ENCODE data around the gene VWF.
"Not testable (repeated sequence)": the region's sequence is repeated elsewhere in the genome, so short reads cannot be mapped to it uniquely, and the experiment has no call there.

Gene VWF

GRCh38 chr12:6124411-6125309 is at the start of gene VWF:
Gene VWF, minus strand, starts transcription at chr12:6124670. Its CDS starts 1,474 bp downstream, at chr12:6123196.
- Histone ChIP-seq H2AFZ (ENCODE audit: low read depth, low read length) (no peak within 1 kb of the TSS), H3K9me3 (ENCODE audit: low read length) (no peaks in the 10 kb centered on the region), H3K27me3 (ENCODE audit: insufficient read depth, low read length) (peaks cover 7% of the 10 kb centered on the region), H3K4me3 (ENCODE audit: low read length) (no peak within 1 kb of the TSS), H3K4me1 (ENCODE audit: insufficient read depth, low read length) (no peaks in the 10 kb centered on the region), H3K36me3 (ENCODE audit: insufficient read depth, low read length) (no peaks in the 10 kb centered on the region)

DNA sequence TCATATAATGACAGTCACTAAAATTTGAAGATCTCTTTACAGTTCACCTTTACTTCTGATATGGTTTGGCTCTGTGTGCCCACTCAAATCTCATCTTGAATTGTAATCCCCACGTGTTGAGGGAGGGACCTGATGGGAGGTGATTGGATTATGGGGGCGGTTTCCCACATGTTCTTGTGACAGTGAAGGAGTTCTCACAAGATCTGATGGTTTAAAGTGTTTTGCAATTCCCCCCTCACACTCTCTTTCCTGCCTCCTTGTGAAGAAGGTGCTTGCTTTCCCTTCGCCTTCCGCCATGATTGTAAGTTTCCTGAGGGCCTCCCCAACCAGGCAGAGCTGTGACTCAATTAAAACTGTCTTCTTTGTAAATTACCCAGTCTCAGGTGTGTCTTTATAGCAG is 48.4 kb upstream of the VWF start:
- H2AFZ ChIP-seq (ENCODE audit: low read depth, low read length) = no peak overlapping the region
- no peaks in the 10 kb centered on the region for H3K36me3 ChIP-seq (ENCODE audit: insufficient read depth, low read length)
- H3K4me1 ChIP-seq (ENCODE audit: insufficient read depth, low read length) = no peaks in the 10 kb centered on the region
- no peak overlapping the region for H3K4me3 ChIP-seq (ENCODE audit: low read length)
- peaks cover 2% of the 10 kb centered on the region for H3K9me3 ChIP-seq (ENCODE audit: low read length)
- H3K27me3 ChIP-seq (ENCODE audit: insufficient read depth, low read length) = no peaks in the 10 kb centered on the region

GRCh38 chr12:6172086-6172485 is 47.6 kb upstream of the VWF start:
- Histone ChIP-seq H3K9me3 (ENCODE audit: low read length) (peaks cover 2% of the 10 kb centered on the region), H3K36me3 (ENCODE audit: insufficient read depth, low read length) (no peaks in the 10 kb centered on the region), H3K4me3 (ENCODE audit: low read length) (no peak overlapping the region), H3K4me1 (ENCODE audit: insufficient read depth, low read length) (no peaks in the 10 kb centered on the region), H2AFZ (ENCODE audit: low read depth, low read length) (no peak overlapping the region), H3K27me3 (ENCODE audit: insufficient read depth, low read length) (no peaks in the 10 kb centered on the region)

GRCh38 chr12:6171409-6172015 is 47.0 kb upstream of the VWF start:
- Histone ChIP-seq H3K36me3 (ENCODE audit: insufficient read depth, low read length) (no peaks in the 10 kb centered on the region), H3K9me3 (ENCODE audit: low read length) (peaks cover 2% of the 10 kb centered on the region), H3K4me3 (ENCODE audit: low read length) (no peak overlapping the region), H3K27me3 (ENCODE audit: insufficient read depth, low read length) (no peaks in the 10 kb centered on the region), H3K4me1 (ENCODE audit: insufficient read depth, low read length) (no peaks in the 10 kb centered on the region), H2AFZ (ENCODE audit: low read depth, low read length) (no peak overlapping the region)

- H3K4me3 ChIP-seq (ENCODE audit: low read length) = no peak overlapping the region
- no peaks in the 10 kb centered on the region for H3K36me3 ChIP-seq (ENCODE audit: insufficient read depth, low read length)
These were observed 43.1 kb upstream of the VWF start for GRCh38 chr12:6167327-6168280.

GRCh38 chr12:6166808-6167207 is 42.3 kb upstream of the VWF start:
- no peaks in the 10 kb centered on the region for H3K36me3 ChIP-seq (ENCODE audit: insufficient read depth, low read length)
- no peak overlapping the region for H3K4me3 ChIP-seq (ENCODE audit: low read length)
- H3K27me3 ChIP-seq (ENCODE audit: insufficient read depth, low read length) = no peaks in the 10 kb centered on the region
- H3K4me1 ChIP-seq (ENCODE audit: insufficient read depth, low read length) = no peaks in the 10 kb centered on the region
- H2AFZ ChIP-seq (ENCODE audit: low read depth, low read length) = no peak overlapping the region
- no peaks in the 10 kb centered on the region for H3K9me3 ChIP-seq (ENCODE audit: low read length)

More at GRCh38 chr12:6167327-6168280, 43.1 kb upstream of the VWF start:
- Histone ChIP-seq H3K9me3 (ENCODE audit: low read length) (peaks cover 2% of the 10 kb centered on the region), H3K27me3 (ENCODE audit: insufficient read depth, low read length) (no peaks in the 10 kb centered on the region), H2AFZ (ENCODE audit: low read depth, low read length) (no peak overlapping the region), H3K4me1 (ENCODE audit: insufficient read depth, low read length) (no peaks in the 10 kb centered on the region)

DNA sequence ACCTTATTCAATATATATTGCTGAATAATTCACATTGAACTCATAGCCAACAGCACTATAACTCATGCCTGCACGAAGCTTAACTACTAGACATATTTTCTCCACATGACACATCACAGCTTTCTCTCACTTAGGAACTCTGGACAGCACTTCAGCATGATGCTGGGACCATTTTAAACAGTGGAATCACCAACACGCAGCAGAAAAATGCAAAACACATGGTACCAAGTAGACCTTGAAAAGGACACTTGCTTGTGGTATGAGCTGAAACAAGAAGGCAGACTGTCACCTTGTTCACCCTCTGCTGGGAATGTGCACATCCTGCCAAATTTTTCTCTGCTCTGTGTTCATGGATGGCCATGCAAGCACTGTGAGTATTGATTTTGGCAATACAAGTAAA is 40.9 kb upstream of the VWF start:
- Histone ChIP-seq H3K27me3 (ENCODE audit: insufficient read depth, low read length) (peaks cover 2% of the 10 kb centered on the region), H3K36me3 (ENCODE audit: insufficient read depth, low read length) (no peaks in the 10 kb centered on the region), H2AFZ (ENCODE audit: low read depth, low read length) (no peak overlapping the region), H3K4me3 (ENCODE audit: low read length) (no peak overlapping the region), H3K9me3 (ENCODE audit: low read length) (no peaks in the 10 kb centered on the region), H3K4me1 (ENCODE audit: insufficient read depth, low read length) (no peaks in the 10 kb centered on the region)

DNA sequence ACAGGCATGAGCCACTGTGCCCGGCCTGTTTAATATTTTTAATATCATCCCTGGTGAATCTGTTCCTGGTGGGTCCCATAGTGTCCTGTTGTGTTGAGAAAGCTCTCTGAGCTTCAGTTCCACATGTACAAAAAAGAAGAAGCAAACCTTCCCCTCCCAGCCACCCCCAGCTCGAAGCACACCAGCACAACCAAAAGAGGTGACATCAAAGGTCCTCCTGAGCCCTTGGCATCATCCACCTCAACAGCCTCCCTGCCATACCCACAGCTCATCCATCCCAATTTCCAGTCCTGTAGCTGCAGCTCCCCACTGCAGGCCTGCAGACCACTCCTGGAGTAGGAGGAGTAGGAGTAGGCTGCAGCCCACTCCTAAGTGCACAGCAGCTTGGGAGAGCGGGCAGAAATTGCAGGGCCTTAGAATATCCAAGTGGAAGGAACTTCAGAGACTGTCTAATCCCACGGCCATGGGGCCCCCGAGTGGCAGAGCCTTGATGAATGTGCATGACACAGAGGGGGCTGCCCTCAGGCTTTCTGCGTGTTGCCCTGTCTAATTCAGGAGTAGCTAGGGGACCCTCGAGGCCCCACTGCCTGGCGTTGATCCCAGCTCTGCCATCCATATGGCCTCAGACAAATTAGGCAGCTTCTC is 39.1 kb upstream of the VWF start:
- no peak overlapping the region for H2AFZ ChIP-seq (ENCODE audit: low read depth, low read length)
- H3K27me3 ChIP-seq (ENCODE audit: insufficient read depth, low read length) = peaks cover 2% of the 10 kb centered on the region
- no peak overlapping the region for H3K4me3 ChIP-seq (ENCODE audit: low read length)
- no peaks in the 10 kb centered on the region for H3K4me1 ChIP-seq (ENCODE audit: insufficient read depth, low read length)
- no peaks in the 10 kb centered on the region for H3K9me3 ChIP-seq (ENCODE audit: low read length)
- no peaks in the 10 kb centered on the region for H3K36me3 ChIP-seq (ENCODE audit: insufficient read depth, low read length)

DNA sequence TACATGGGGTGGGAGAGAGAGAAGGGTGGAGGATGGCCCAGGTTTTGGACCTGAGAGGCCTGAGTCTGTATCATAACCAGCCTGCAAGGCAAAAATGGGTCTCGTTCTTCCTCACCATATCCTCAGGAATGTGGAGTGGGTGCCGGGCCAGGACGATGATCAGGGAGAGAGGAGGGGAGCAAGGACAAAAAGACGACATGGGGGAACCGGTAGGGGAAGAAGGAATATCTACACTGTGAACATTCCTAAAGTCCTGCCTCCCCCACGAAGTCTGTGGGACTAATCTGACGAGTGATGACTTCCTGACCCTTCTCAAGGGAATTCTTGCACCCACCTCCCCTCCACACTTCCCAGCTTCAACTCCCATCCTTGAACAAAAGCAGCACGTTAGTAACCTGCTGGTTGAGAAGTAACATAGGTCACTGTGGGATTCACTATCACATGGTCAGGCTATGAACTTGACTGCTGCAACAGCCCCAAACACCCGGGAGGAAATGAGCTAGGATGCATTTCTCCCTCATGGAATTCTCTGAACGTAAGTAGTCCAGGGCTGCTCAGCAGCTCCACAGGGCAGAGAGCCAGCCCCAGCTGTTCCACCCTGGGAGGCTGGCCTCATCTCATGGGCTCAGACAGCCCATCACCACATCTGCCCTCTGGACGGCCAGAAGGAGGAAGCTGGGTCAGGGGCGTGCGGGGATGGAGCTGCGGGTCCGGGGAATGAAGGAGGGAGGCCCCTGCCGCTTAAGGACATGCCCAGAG is 36.8 kb upstream of the VWF start:
- Histone ChIP-seq H3K9me3 (ENCODE audit: low read length) (no peaks in the 10 kb centered on the region), H3K36me3 (ENCODE audit: insufficient read depth, low read length) (no peaks in the 10 kb centered on the region), H3K27me3 (ENCODE audit: insufficient read depth, low read length) (peaks cover 2% of the 10 kb centered on the region), H3K4me3 (ENCODE audit: low read length) (no peak overlapping the region), H3K4me1 (ENCODE audit: insufficient read depth, low read length) (no peaks in the 10 kb centered on the region), H2AFZ (ENCODE audit: low read depth, low read length) (no peak overlapping the region)

DNA sequence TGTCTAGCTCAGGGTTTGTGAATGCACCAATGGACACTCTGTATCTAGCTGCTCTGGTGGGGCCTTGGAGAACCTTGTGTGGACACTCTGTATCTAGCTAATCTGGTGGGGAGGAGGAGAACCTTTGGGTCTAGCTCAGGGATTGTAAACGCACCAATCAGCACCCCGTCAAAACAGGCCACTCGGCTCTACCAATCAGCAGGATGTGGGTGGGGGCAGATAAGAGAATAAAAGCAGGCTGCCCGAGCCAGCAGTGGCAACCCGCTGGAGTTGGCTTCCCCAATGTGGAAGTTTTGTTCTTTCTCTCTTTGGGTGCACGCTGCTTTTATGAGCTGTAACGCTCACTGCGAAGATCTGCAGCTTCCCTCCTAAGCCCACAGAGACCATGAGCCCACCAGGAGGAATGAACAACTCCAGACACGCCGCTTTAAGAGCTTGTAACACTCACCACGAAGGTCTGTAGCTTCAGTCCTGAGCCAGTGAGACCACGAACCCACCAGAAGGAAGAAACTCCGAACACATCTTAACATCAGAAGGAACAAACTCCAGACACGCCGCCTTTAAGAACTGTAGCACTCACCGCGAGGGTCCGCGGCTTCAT is 35.7 kb upstream of the VWF start:
- H3K4me1 ChIP-seq (ENCODE audit: insufficient read depth, low read length); H3K9me3 ChIP-seq (ENCODE audit: low read length); H2AFZ ChIP-seq (ENCODE audit: low read depth, low read length); H3K4me3 ChIP-seq (ENCODE audit: low read length); H3K27me3 ChIP-seq (ENCODE audit: insufficient read depth, low read length); H3K36me3 ChIP-seq (ENCODE audit: insufficient read depth, low read length): not testable (repeated sequence)

- H3K4me1 ChIP-seq (ENCODE audit: insufficient read depth, low read length); H2AFZ ChIP-seq (ENCODE audit: low read depth, low read length); H3K9me3 ChIP-seq (ENCODE audit: low read length); H3K36me3 ChIP-seq (ENCODE audit: insufficient read depth, low read length); H3K4me3 ChIP-seq (ENCODE audit: low read length); H3K27me3 ChIP-seq (ENCODE audit: insufficient read depth, low read length): not testable (repeated sequence)
These were observed 34.9 kb upstream of the VWF start for GRCh38 chr12:6159166-6160011.

Data from neuron (in vitro differentiated cells).